GM19099 (cell line): Measurements from ENCODE around the gene ANKMY1.
A peak's percentile ranks its signal among the peaks of the same experiment; 100 is the strongest.

ENCODE experiments used
- POLR2A ChIP-seq: IDR thresholded peaks from 3 replicates; pipeline ENCODE4 v1.6.1; 2011; ENCODE audit warnings: low read depth; ENCODE audit not compliant: insufficient read length; ENCODE audit errors: extremely low read depth

ANKMY1 gene

DNA sequence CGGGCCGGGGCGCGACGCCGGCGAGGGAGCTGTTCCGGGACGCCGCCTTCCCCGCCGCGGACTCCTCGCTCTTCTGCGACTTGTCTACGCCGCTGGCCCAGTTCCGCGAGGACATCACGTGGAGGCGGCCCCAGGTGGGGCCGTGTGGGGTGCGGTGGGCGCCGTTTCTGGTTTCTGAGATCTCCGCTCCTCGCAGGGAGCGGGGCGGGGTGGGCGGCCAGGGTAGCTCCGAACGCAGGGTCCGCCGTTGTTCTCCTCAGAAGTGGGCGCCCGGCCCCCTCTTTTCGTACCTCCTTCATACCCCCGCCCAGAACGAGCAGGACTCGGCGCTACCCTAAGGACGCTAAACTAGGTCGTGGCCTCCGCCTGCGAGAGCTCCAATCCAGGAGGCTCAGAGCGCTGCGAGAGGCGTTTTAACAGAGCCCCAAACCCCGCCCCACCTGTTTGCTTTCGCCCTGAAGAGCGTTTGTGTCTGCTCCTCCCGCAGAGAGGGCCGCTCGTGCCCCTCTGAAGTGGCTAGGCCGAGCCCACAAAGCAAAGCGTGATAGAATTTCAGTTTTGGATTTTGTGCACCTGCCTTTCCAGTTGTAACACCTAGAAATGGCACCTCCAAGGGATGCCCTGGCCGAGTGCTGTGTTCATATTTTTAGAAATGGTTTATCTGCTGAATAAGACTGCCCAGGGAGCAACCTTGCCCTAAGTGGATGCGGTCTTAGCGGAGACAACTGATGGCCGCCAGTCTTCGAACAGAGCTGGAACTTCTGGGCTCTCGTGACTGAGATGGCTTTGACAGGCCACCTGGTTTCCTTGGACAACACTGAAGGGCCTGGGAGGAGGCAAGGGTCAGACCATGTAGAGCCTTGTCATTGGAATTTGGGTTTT lies 29.4 kb upstream of the ANKMY1 start:
- no peak for TF ChIP-seq POLR2A

GRCh38 chr2:240586198-240586918 lies 28.6 kb upstream of the ANKMY1 start, which contains the start of gene CAPN10:
CAPN10 (plus strand) TSS chr2:240586734; CDS start chr2:240586912, 178 bp downstream.
- peak; percentile 85 for TF ChIP-seq POLR2A

GRCh38 chr2:240585681-240586197 lies 28.0 kb upstream of the ANKMY1 start:
- TF ChIP-seq POLR2A: no peak

GRCh38 chr2:240585101-240585500 lies 27.3 kb upstream of the ANKMY1 start:
- TF ChIP-seq POLR2A: peak; percentile 12

DNA sequence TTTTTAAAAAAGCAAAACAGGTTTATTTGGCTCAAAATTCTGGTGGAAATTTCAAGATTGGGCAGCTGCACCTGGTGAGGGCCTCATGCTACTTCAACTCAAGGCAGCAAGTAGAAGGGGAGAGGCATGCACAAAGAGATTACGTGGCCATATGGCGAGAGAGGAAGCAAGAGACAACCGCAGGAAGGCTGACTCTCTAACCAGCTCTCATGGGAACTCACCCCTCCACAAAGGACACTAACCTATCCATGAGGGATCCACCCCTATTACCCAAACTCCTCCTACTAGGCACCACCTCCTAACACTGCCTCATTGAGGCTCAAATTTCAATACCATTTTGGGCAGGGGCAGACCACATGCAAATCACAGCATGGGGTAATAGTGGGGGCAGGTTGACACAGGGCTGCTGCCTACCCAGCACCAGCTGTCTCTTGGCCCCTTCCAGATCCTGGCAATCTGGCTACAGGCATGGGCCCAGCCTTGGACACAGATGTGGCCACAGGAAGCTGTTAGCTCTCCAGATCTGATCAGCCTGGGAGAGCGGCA lies 26.8 kb upstream of the ANKMY1 start:
- TF ChIP-seq POLR2A: peak; percentile 61

GRCh38 chr2:240583774-240584173 lies 26.0 kb upstream of the ANKMY1 start:
- TF ChIP-seq POLR2A: no peak

- no peak for TF ChIP-seq POLR2A
Observed at GRCh38 chr2:240582781-240583180, 25.0 kb upstream of the ANKMY1 start.

GRCh38 chr2:240581811-240582210 lies 24.0 kb upstream of the ANKMY1 start:
- TF ChIP-seq POLR2A: no peak

DNA sequence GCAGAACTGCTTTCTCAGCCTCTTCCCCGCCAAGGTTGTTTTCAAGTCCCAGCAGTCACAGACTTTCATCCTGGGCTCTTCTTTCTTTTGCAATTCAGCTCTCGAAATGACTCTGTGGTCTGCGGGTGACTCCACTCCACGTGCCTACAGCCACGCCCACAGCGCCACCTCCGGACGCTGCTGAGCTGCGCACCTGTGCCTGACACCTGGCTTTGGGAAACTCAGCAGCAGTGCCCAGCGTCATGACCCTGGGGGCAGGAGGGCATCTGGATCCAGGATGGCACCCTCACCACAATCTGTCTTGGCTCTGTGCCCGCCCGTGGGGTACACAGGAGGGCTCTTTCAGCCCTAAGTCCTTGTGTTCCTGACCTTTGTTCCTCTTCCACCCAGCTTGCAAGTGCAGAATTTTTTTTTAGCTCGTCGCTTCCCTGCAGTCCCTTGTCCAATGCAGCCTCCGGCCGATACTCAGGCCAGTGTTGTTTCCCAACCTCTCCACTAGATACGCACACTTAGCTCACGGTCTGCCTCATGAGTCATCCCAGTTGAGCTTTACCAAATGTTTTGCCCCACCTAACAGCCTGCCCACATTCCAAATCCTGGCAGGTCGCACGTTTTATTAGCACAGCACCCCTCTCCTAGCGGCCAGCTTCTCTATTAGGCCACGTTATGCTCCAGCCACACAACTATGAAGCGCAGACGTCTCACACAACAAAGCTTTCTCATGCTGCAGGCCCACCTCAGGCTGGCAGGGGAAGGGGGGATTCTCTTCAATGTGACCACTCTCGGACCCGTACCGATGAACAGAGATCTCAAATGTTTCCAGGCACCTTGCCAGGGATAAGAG lies 22.2 kb upstream of the ANKMY1 start:
- TF ChIP-seq POLR2A: no peak

DNA sequence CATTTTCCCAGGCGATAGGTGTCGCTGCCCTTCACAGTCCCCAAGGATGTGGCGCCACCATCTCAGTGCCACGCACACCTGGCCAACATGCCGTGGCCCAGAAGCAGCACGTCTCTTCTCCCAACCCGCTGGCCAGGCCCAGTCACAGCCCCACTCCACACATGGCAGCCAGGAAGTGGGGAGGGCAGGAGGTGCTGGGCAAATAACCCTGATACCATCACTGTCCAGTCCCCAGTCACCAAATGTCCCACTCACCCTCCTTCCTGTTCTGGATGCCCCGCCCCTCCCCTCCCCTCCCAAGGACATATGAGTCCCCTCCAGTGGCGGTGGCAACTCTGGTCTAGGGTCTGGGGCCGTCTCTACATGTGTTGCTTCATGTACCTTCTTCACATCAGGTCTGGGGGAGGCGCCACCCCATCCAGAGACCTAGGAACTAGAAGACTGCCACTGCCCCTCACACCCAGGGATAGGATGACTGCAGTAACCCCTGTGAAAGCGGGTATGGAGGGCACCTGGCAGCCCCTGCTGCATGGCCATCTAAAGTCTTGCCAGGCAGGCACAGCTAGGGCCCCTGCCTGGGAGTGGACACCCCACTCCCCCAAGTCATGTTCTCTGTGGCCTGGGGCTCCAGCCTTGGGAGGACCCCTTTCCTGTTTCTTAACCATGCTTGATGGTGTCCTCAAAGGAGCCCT lies 21.4 kb upstream of the ANKMY1 start:
- TF ChIP-seq POLR2A: no peak

GRCh38 chr2:240578488-240578887 lies 20.7 kb upstream of the ANKMY1 start:
- TF ChIP-seq POLR2A: no peak

DNA sequence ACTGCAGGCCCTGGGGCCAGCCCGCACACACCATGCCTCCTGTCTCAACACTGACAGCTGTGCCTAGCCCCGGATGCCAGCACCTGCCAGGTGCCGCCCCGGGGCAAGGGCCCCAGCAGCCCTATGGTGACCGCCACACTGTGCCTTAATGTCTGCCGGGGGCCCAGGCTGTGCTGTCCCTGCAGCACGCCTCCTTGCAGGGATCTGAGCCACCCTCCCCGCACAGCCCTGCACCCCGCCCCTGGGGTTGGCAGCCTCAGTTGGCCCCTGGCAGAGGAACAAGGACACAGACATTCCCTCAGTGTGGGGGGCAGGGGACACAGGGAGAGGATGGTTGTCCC lies 20.3 kb upstream of the ANKMY1 start:
- TF ChIP-seq POLR2A: no peak

DNA sequence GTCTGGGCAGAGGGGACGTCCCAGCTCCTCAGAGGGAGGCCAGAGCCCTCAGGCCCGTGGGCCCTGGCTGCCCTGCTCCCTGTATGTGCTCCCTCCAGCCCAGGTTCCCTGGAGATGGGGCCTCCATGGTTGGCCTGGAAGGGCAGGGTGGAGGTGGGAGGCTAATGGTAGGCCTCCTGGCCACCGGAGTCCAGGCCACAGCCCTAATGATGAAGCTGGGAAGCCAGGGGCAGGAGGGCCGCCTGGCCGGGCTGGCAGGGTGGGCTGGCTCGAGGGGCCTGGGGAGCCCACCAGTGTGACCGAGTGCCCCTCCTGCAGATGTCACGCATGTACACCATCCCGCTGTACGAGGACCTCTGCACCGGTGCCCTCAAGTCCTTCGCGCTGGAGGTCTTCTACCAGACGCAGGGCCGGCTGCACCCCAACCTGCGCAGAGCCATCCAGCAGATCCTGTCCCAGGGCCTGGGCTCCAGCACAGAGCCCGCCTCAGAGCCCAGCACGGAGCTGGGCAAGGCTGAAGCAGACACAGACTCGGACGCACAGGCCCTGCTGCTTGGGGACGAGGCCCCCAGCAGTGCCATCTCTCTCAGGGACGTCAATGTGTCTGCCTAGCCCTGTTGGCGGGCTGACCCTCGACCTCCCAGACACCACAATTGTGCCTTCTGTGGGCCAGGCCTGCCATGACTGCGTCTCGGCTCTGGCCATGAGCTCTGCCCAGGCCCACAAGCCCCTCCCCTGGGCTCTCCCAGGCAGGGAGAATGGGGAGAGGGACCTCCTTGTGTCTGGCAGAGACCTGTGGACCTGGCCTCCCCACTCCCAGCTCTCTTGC lies 19.7 kb upstream of the ANKMY1 start:
- no peak for TF ChIP-seq POLR2A

DNA sequence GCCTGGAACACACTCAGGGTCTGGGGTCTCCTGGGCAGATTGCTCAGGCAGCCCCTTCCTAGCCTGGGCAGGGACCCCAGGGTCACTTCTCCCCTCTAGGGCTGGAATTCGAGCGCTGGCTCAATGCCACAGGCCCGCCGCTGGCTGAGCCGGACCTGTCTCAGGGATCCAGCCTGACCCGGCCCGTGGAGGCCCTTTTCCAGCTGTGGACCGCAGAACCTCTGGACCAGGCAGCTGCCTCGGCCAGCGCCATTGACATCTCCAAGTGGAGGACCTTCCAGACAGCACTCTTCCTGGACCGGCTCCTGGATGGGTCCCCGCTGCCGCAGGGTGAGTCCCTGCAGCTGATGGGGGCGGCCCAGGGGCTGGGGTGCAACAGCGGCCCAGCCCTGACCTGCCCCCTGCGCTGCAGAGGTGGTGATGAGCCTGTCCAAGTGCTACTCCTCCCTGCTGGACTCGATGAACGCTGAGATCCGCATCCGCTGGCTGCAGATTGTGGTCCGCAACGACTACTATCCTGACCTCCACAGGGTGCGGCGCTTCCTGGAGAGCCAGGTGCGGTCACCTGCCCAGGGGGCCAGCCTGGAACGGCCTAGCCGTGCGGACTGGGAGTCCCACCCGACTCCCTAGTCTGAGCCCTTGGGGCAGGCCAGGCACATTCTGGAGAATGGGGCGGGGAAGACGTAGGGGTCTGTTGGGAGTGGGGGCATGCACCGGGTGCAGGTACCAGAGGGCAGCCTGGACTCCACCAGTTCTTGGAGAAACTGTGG lies 18.8 kb upstream of the ANKMY1 start:
- no peak for TF ChIP-seq POLR2A
